ENCODE measurements around the gene PSMD9. TPM values are rescaled to one million over a fixed set of nuclear protein-coding genes. Genes with fewer than 3 reads are reported as not detected.
A peak's percentile ranks its signal among the peaks of the same experiment; 100 is the strongest.

Gene PSMD9
- total RNA-seq, 1 donor from 2014 or later: 58.0 TPM

DNA sequence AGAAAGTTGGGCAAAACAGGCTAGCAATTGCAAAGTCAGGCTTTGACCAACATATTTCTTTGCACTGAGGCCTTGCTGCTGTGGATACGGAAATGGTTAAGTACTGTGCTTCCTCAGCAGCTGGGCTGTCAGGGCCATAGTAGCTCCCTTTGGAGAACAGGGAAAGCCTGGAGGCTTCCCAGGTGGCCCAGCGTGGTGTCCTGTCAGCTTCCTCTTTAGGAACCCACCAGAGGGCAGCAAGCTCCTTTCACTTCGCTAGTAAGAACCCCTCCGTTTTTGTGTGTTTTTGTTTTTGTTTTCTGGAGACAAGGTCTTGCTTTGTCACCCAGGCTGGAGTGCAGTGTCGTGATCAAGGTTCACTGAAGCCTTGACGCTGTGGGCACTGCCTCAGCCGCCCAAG, 28.1 kb downstream of the PSMD9 start:
- H3K9me3 Mint-ChIP-seq (ENCODE audit: unreplicated experiment): no peaks in the 10 kb centered on the region
- DNase-seq (ENCODE audit: extremely low spot score, unreplicated experiment): no peak
- H3K36me3 Mint-ChIP-seq (ENCODE audit: unreplicated experiment): peaks cover 22% of the 10 kb centered on the region
- H3K4me1 Mint-ChIP-seq (ENCODE audit: unreplicated experiment): peaks cover 2% of the 10 kb centered on the region
- no peak overlapping the region for H3K27ac Mint-ChIP-seq (ENCODE audit: unreplicated experiment)
- H3K4me3 Mint-ChIP-seq (ENCODE audit: unreplicated experiment): no peak overlapping the region
- TF ChIP-seq, protein P1, sequence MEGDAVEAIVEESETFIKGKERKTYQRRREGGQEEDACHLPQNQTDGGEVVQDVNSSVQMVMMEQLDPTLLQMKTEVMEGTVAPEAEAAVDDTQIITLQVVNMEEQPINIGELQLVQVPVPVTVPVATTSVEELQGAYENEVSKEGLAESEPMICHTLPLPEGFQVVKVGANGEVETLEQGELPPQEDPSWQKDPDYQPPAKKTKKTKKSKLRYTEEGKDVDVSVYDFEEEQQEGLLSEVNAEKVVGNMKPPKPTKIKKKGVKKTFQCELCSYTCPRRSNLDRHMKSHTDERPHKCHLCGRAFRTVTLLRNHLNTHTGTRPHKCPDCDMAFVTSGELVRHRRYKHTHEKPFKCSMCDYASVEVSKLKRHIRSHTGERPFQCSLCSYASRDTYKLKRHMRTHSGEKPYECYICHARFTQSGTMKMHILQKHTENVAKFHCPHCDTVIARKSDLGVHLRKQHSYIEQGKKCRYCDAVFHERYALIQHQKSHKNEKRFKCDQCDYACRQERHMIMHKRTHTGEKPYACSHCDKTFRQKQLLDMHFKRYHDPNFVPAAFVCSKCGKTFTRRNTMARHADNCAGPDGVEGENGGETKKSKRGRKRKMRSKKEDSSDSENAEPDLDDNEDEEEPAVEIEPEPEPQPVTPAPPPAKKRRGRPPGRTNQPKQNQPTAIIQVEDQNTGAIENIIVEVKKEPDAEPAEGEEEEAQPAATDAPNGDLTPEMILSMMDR (IDR thresholded peaks at IDR 0.05): peak; percentile 44
- H3K27me3 Mint-ChIP-seq (ENCODE audit: unreplicated experiment): no peaks in the 10 kb centered on the region

GRCh38 chr12:121917950-121918678, 29.5 kb downstream of the PSMD9 start, which contains the start of gene CFAP251:
Gene CFAP251 (plus strand): TSS chr12:121918592. CDS start chr12:121921306, 2,714 bp downstream.
- DNase-seq (ENCODE audit: extremely low spot score, unreplicated experiment): peak; percentile 89
- TF ChIP-seq, protein P1 (IDR thresholded peaks at IDR 0.05): peak; percentile 46
- Mint-ChIP-seq H3K4me1 (ENCODE audit: unreplicated experiment) (peaks cover 2% of the 10 kb centered on the region), H3K36me3 (ENCODE audit: unreplicated experiment) (peaks cover 18% of the 10 kb centered on the region), H3K27ac (ENCODE audit: unreplicated experiment) (peak within 1 kb of the TSS; percentile 23), H3K27me3 (ENCODE audit: unreplicated experiment) (no peaks in the 10 kb centered on the region), H3K9me3 (ENCODE audit: unreplicated experiment) (no peaks in the 10 kb centered on the region), H3K4me3 (ENCODE audit: unreplicated experiment) (no peak within 1 kb of the TSS)

- no peak overlapping the region for H3K4me3 Mint-ChIP-seq (ENCODE audit: unreplicated experiment)
- peaks cover 16% of the 10 kb centered on the region for H3K36me3 Mint-ChIP-seq (ENCODE audit: unreplicated experiment)
- H3K27ac Mint-ChIP-seq (ENCODE audit: unreplicated experiment): no peak overlapping the region
- TF ChIP-seq, protein P1 (IDR thresholded peaks at IDR 0.05): no peak
- H3K9me3 Mint-ChIP-seq (ENCODE audit: unreplicated experiment): no peaks in the 10 kb centered on the region
- H3K27me3 Mint-ChIP-seq (ENCODE audit: unreplicated experiment): no peaks in the 10 kb centered on the region
- peaks cover 5% of the 10 kb centered on the region for H3K4me1 Mint-ChIP-seq (ENCODE audit: unreplicated experiment)
- no peak for DNase-seq (ENCODE audit: extremely low spot score, unreplicated experiment)
Observed at GRCh38 chr12:121918679-121919038, 30.1 kb downstream of the PSMD9 start.

GRCh38 chr12:121921066-121921465, 32.5 kb downstream of the PSMD9 start:
- no peak for DNase-seq (ENCODE audit: extremely low spot score, unreplicated experiment)
- Mint-ChIP-seq H3K36me3 (ENCODE audit: unreplicated experiment) (peaks cover 16% of the 10 kb centered on the region), H3K27ac (ENCODE audit: unreplicated experiment) (peak overlapping the region; percentile 33), H3K4me3 (ENCODE audit: unreplicated experiment) (no peak overlapping the region), H3K27me3 (ENCODE audit: unreplicated experiment) (no peaks in the 10 kb centered on the region), H3K4me1 (ENCODE audit: unreplicated experiment) (peaks cover 20% of the 10 kb centered on the region), H3K9me3 (ENCODE audit: unreplicated experiment) (no peaks in the 10 kb centered on the region)
- TF ChIP-seq, protein P1 (IDR thresholded peaks at IDR 0.05): no peak

DNA sequence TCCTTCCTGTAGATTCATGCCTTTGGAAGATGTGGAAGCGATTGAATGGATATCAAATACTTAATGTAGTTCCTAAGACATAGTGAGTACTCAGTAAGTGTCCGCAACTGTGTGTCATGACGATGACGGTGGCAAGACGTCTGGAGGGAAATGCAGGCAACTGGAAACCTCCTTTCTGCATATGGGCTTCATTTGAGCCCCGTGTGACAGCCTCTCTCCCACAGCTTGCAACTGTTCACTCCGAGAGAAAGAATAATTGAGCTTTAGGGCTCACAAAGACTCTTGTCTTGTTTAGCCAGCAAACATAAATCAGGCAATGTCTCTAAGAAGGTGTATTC, 36.7 kb downstream of the PSMD9 start:
- no peaks in the 10 kb centered on the region for H3K27me3 Mint-ChIP-seq (ENCODE audit: unreplicated experiment)
- DNase-seq (ENCODE audit: extremely low spot score, unreplicated experiment): no peak

More for the DNA sequence above, 36.7 kb downstream of the PSMD9 start:
- TF ChIP-seq, protein P1 (IDR thresholded peaks at IDR 0.05): no peak
- Mint-ChIP-seq H3K4me3 (ENCODE audit: unreplicated experiment) (peak overlapping the region; percentile 71), H3K4me1 (ENCODE audit: unreplicated experiment) (peaks cover 31% of the 10 kb centered on the region), H3K9me3 (ENCODE audit: unreplicated experiment) (no peaks in the 10 kb centered on the region), H3K27ac (ENCODE audit: unreplicated experiment) (peak overlapping the region; percentile 95), H3K36me3 (ENCODE audit: unreplicated experiment) (peaks cover 2% of the 10 kb centered on the region)
